GM18951 (cell line): ENCODE measurements around the gene EIF4G2.

Source experiments
- POLR2A ChIP-seq: IDR thresholded peaks from 4 replicates; pipeline ENCODE4 v1.6.1; 2011; ENCODE audit warnings: mild to moderate bottlenecking; ENCODE audit not compliant: insufficient read length, insufficient read depth; ENCODE audit errors: extremely low read depth
- in situ Hi-C: fragments of 300-500 bp; cut with MboI; formaldehyde crosslinking; loops from one replicate; pipeline ENCODE4 v1.12.0; 2022; ENCODE audit warnings: low sequenced_read_pairs, mixed read lengths, inconsistent platforms; ENCODE audit not compliant: unreplicated experiment

EIF4G2 gene

GRCh38 chr11:10778217-10778970 lies 30.3 kb downstream of the EIF4G2 start:
- no peak for TF ChIP-seq POLR2A
- in situ Hi-C loops: loop anchor here (25.0 kb wide), 1 partner anchor 1009 kb away; no protein-coding TSS in a partner anchor

- TF ChIP-seq POLR2A: no peak
- in situ Hi-C loops: loop anchor here (25.0 kb wide), 1 partner anchor 1009 kb away; no protein-coding TSS in a partner anchor
These were observed 30.9 kb downstream of the EIF4G2 start for GRCh38 chr11:10777806-10778205.

- in situ Hi-C loops: loop anchor here (25.0 kb wide), 1 partner anchor 1010 kb away; no protein-coding TSS in a partner anchor
- TF ChIP-seq POLR2A: no peak
These were observed 31.3 kb downstream of the EIF4G2 start for GRCh38 chr11:10777393-10777793.

- in situ Hi-C loops: loop anchor here (25.0 kb wide), 1 partner anchor 1012 kb away; no protein-coding TSS in a partner anchor
- TF ChIP-seq POLR2A: no peak
These were observed 33.9 kb downstream of the EIF4G2 start for GRCh38 chr11:10774811-10775210.

GRCh38 chr11:10771457-10771856 lies 37.3 kb downstream of the EIF4G2 start:
- no peak for TF ChIP-seq POLR2A
- in situ Hi-C loops: no loop called here

- no peak for TF ChIP-seq POLR2A
- in situ Hi-C loops: no loop called here
These were observed 38.0 kb downstream of the EIF4G2 start for GRCh38 chr11:10770626-10771254.

GRCh38 chr11:10764412-10764811 lies 44.3 kb downstream of the EIF4G2 start:
- no peak for TF ChIP-seq POLR2A
- in situ Hi-C loops: no loop called here

GRCh38 chr11:10763766-10764165 lies 45.0 kb downstream of the EIF4G2 start:
- in situ Hi-C loops: no loop called here
- TF ChIP-seq POLR2A: no peak

- in situ Hi-C loops: no loop called here
- TF ChIP-seq POLR2A: no peak
These were observed 45.8 kb downstream of the EIF4G2 start for GRCh38 chr11:10762913-10763421.

- in situ Hi-C loops: no loop called here
- no peak for TF ChIP-seq POLR2A
These were observed 46.5 kb downstream of the EIF4G2 start for GRCh38 chr11:10762185-10762584.

- in situ Hi-C loops: no loop called here
- no peak for TF ChIP-seq POLR2A
These were observed 47.5 kb downstream of the EIF4G2 start for GRCh38 chr11:10761085-10761698.

GRCh38 chr11:10758957-10759356 lies 49.8 kb downstream of the EIF4G2 start:
- no peak for TF ChIP-seq POLR2A
- in situ Hi-C loops: no loop called here

- no peak for TF ChIP-seq POLR2A
- in situ Hi-C loops: no loop called here
These were observed 56.2 kb downstream of the EIF4G2 start for GRCh38 chr11:10752486-10752885.
